H1 (cell line): ENCODE data around the gene ZSCAN4. TPM values are rescaled to one million over a fixed set of nuclear protein-coding genes. Genes with fewer than 3 reads are reported as not detected.

ENCODE experiments used
- BACH1 ChIP-seq: IDR thresholded peaks from 2 replicates; pipeline ENCODE4 v1.6.1; 2012; ENCODE audit warnings: low read length, improper control_type of control experiment
- CTBP2 ChIP-seq: IDR thresholded peaks from 2 replicates; pipeline ENCODE4 v1.7.0; 2011; ENCODE audit warnings: borderline replicate concordance, mild to moderate bottlenecking, moderate library complexity, mixed read lengths, low read length; ENCODE audit not compliant: insufficient read depth, insufficient read length
- JUN ChIP-seq: IDR thresholded peaks from 2 replicates; pipeline ENCODE4 v1.6.1; 2011; ENCODE audit warnings: low read depth, mild to moderate bottlenecking, improper control_type of control experiment, low read length
- KDM1A ChIP-seq: fragments of 200-600, 300-600 bp; sonication (generic); IDR thresholded peaks from 2 replicates; pipeline ENCODE4 v1.7.1; 2016; ENCODE audit warnings: mild to moderate bottlenecking, low read length, borderline replicate concordance
- KDM5A ChIP-seq: fragments of 200-600 bp; IDR thresholded peaks from 2 replicates; pipeline ENCODE4 v1.7.1; 2012; ENCODE audit warnings: mild to moderate bottlenecking, low read length, inconsistent platforms, mixed read lengths
- NANOG ChIP-seq: IDR thresholded peaks from 2 replicates; pipeline ENCODE4 v1.6.1; 2011; ENCODE audit warnings: low read length, low read depth, mild to moderate bottlenecking, inconsistent platforms; ENCODE audit not compliant: insufficient read depth, poor library complexity, severe bottlenecking
- RBBP5 ChIP-seq: IDR thresholded peaks from 2 replicates; pipeline ENCODE4 v1.7.1; 2012; ENCODE audit warnings: low read depth, mild to moderate bottlenecking, inconsistent platforms, low read length, moderate library complexity, borderline replicate concordance
- SAP30 ChIP-seq: fragments of 300-600 bp; sonication (generic); IDR thresholded peaks from 2 replicates; pipeline ENCODE4 v1.7.1; 2012; ENCODE audit warnings: low read length, moderate library complexity, mild to moderate bottlenecking, inconsistent platforms; ENCODE audit not compliant: insufficient read depth, insufficient replicate concordance
- TCF12 ChIP-seq: IDR thresholded peaks from 2 replicates; pipeline ENCODE4 v1.6.1; 2011; ENCODE audit warnings: low read depth, mild to moderate bottlenecking, low read length
- polyA plus RNA-seq, 7 experiments: library from polyadenylated mRNA; depleted of rRNA in 3 of 7; stranded (reverse) in 5 of 7; unstranded in 2 of 7; fragments of >200 nt in 5 of 7; fragments of 200-250 nt in 2 of 7; gene quantifications; 1 replicate in 5 of 7; 2 replicates in 1 of 7; 4 replicates in 1 of 7; pipeline versions ENCODE4 v1.2.1 to v1.2.3, GENCODE V29; 2011 to 2013; ENCODE audit warnings: missing spikeins in 2 of 7, mixed read lengths in 2 of 7
- total RNA-seq: library from RNA; stranded (reverse); fragmentation: NEBNext Ultra II Directional; extraction: Animal tissue kit (Norgen Biotek cat#: 25700); gene quantifications from 2 replicates; pipeline ENCODE4 v1.2.1, GENCODE V29; 2021
- TF ChIP-seq, protein P1 (sequence below): IDR thresholded peaks from 2 replicates; pipeline ENCODE4 v1.6.1; 2011; ENCODE audit warnings: low read depth, mild to moderate bottlenecking, low read length; ENCODE audit not compliant: insufficient read depth

Gene ZSCAN4
- total and polyA plus RNA-seq, 2 of the 8 experiments (the other 6 are each of a cell fraction or from before 2014, with no cell fraction given) = not detected

DNA sequence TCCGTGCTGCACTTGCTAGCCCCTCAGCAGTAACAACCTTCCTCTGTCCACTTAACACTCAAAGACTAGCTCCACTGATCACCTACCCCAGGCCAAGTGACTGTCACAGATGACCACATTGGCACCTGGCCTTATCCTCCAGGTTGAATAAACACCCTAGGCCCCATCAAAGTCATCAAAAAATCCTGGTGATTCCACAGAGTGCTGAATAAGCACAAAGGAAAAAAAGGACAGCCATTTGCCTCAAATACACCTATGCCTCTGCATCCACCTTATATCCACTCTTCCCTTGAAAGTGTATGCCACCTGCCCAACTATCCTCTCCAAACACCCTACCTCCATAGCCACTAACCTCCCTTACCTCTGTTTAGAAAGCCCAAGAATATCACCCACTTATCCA is 37.6 kb downstream of the ZSCAN4 start (continued):
- TF ChIP-seq SAP30 = no peak
- no peak for TF ChIP-seq NANOG
- no peak for TF ChIP-seq TCF12
- no peak for TF ChIP-seq BACH1
- TF ChIP-seq RBBP5 = no peak
- TF ChIP-seq, protein P1, sequence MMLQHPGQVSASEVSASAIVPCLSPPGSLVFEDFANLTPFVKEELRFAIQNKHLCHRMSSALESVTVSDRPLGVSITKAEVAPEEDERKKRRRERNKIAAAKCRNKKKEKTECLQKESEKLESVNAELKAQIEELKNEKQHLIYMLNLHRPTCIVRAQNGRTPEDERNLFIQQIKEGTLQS = no peak
- no peak for TF ChIP-seq KDM5A
- no peak for TF ChIP-seq CTBP2
- no peak for TF ChIP-seq KDM1A
- TF ChIP-seq JUN = no peak
